ENCODE results near the gene WDR19. TPM values are rescaled to one million over a fixed set of nuclear protein-coding genes. Genes with fewer than 3 reads are reported as not detected.
"Not testable (repeated sequence)": the region's sequence is repeated elsewhere in the genome, so short reads cannot be mapped to it uniquely, and the experiment has no call there.

WDR19 gene
- total RNA-seq, 1 donor from 2014 or later = 33.4 TPM

DNA sequence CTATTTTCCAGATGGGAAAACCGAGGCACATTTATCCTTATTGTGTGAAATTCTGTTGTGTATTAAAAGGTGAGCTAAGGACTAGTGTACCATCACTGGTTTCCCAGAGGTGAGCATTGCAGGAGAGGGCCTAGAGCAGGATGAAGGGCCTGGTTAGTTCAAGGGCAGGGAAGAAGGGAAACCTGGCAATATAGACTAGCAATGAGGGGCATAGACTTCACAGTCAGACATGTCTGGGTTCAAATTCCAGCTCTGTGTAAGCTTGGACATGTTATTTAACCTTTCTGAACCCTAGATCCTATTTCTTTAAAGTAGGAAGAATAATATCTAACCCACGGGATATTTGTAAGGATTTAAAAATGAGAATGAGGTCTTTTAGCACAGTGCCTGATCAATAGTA, 50.8 kb downstream of the WDR19 start:
- no peak for DNase-seq

GRCh38 chr4:39233783-39234182, 51.5 kb downstream of the WDR19 start:
- DNase-seq = no peak

DNA sequence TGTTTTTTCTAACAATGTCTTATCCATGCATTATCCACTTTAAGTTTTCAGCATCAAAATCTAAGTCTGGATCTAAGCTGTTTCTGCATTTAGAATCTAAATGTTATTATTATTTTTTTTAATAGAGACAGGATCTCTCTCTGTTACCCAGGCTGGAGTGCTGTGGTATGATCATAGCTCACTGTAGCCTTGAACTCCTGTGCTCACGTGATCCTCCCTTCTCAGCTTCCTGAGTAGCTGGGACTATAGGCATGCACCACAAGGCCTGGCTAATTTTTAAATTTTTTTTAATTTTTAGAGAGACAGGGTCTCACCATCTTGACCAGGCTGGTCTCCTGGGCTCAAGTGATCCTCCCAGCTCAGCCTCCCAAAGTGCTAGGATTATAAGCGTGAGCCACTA, 52.7 kb downstream of the WDR19 start:
- DNase-seq = no peak

GRCh38 chr4:39235696-39236095, 53.4 kb downstream of the WDR19 start:
- no peak for DNase-seq

DNA sequence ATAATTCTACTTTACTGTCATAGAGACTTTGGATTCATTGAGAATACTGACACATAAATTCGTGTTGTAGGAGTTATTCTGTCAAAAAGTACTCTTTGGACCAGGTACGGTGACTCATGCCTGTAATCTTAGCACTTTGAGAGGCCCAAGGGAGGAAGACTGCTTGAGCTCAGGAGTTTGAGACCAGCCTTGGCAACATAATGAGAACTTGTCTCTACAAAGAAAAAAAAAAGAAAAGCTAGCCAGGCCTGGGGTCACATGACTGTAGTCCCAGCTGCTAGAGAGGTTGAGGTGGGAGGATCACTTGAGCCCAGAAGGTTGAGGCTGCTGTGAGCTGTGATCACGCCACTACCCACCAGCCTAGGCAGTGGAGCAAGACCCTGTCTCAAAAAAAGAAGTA, 54.9 kb downstream of the WDR19 start:
- no peak for DNase-seq

DNA sequence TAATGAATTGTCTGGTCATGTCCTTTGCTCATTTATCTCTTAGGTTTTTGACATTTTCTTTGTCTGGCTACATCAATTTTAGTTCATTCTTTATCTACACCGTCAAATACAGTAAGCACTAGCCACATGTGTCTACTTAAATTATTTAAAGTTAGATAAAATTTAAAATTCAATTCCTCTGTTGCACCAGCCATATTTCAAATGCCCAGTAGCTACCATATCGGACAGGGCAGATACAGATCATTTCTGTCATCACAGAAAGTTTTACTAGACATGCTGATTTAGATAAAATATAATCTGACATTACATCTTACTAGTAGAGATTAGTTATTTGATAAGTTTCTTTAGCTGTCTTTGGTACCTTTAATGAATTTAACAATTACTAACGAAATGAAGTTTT, 61.1 kb downstream of the WDR19 start:
- DNase-seq = no peak

GRCh38 chr4:39255266-39255665, 72.9 kb downstream of the WDR19 start:
- no peak for DNase-seq

DNA sequence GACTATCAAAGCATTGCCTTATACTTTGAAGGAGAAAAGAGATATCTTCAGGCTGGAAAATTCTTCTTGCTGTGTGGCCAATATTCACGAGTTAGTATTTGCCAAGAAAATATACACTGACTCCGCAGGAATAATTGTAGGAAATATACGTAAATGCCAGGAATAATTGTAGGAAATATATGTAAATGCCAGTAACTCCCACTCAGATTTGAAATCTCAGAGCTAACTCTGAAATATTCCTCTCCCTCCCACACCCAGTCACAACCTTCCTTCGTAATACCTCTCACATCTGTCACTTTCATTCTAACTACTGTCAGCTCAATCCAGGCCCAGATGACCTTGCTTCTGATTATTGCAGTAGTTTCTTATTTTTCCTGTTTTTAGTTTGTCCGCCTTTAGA, 73.5 kb downstream of the WDR19 start:
- DNase-seq = no peak

DNA sequence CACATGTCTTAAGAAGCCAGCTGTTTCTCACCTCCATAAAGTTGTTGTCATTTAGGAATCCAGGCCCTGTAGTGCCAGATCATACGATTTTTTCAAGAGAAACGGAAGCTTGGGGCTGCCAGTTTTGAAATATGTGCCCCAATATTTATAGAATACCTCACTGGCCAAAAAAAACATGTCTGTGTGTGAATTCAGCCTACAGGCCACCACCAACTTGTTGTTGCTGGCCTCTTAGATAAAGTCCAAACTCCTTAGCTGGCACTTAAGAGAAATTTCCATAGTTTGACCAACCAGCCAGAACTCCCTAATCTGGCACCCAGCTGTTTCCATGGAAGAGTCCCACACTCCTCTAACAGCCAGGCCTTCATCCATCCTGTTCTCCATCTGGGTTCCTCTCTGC, 74.1 kb downstream of the WDR19 start:
- no peak for DNase-seq

GRCh38 chr4:39259571-39260330, 77.4 kb downstream of the WDR19 start:
- no peak for DNase-seq

DNA sequence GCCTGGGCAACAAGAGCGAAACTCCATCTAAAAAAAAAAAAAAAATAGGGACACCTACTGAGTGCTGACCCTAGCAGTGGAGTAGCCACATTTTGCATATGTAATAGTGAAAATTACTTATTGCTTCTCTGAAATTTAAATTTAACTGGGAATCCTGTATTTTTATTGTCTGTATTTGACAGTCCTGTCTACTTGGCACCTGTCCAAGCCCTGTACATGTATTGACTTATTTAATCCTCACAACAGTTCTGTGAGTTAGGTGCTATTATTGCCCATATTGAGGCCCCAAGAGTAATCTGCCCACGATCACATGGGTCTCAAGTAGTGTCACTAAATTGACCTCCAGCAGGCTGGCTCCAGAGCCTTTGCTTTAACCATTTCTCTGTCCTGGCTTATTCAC, 81.6 kb downstream of the WDR19 start:
- no peak for DNase-seq

- DNase-seq = no peak
These were observed 92.2 kb downstream of the WDR19 start for GRCh38 chr4:39274503-39274902.

DNA sequence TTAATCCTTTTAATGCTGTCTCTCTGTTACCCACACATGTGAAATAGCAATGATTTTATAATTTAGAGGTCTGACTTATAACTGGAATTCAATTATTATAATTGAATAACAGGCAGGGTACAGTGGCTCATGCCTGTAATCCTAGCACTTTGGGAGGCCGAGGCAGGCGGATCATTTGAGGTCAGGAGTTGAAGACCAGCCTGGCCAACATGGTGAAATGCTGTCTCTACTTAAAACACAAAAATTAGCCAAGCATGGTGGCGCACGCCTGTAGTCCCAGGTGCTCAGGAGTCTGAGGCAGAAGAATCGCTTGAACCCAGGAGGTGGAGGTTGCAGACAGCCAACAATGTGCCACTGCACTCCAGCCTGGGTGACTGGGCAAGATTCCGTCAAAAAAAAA, 95.3 kb downstream of the WDR19 start:
- DNase-seq = not testable (repeated sequence)

DNA sequence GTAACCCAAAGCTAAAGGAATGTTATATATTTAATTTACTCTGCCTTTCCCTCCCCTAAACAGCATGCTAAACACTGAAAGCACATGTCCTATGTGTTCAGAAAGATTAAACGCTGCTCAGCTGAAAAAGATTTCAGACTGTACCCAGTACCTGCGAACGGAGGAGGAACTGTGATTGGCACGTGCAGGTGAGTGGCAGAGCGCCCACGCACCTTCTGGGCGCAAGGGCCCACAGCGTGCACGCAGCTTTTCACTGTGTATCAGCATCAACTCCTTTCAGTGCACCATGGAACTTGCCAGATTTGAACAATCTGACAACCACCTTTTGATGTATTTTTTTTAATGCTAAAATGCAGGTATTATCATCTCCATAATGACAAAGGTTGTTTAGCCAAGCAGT, 96.1 kb downstream of the WDR19 start:
- no peak for DNase-seq

- peak; percentile 18 for DNase-seq
These were observed 97.1 kb downstream of the WDR19 start for GRCh38 chr4:39279416-39279815.

- no peak for DNase-seq
These were observed 98.4 kb downstream of the WDR19 start for GRCh38 chr4:39280770-39281169.

GRCh38 chr4:39285111-39285795, 102.9 kb downstream of the WDR19 start:
- no peak for DNase-seq

- DNase-seq = no peak
These were observed 103.5 kb downstream of the WDR19 start for GRCh38 chr4:39285853-39286252.

DNA sequence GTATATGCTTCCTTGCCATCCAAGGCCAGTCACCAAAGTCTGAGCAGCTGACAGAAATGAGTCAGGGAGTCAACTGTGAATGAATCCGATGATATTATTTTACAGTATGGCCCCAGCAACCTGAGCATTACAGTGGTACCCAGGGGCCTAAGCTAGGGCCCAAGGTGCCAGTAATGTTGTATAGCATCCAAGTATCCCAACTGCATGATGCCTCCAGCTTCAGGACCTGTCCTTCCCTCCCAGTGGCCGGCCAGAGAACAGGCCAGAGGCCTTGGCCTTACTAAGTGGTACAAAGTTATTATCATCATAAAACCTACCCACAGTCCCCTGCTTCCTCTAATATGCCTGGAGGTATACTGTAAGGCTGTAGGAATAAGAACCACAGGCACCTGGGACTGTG, 103.9 kb downstream of the WDR19 start:
- DNase-seq = no peak

GRCh38 chr4:39287223-39287622, 104.9 kb downstream of the WDR19 start:
- no peak for DNase-seq

DNA sequence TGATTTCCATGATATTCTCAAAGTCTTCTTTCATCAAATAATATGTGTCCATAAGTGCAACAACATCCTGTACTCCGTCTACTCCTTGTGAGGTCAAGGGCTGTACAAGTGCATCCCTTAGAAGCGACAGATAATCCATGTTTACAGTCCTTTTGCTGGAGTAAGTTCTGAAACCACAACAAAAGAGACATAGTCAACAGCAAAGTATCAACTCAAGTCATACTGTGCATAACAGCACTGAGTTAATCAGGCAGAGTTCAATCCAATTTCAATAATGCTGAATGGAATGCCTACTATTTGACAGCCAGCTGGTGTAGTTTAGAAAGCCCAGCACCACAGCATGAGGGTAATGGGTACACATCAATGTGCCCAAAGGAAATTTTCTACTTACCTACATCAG, 109.4 kb downstream of the WDR19 start:
- no peak for DNase-seq

DNA sequence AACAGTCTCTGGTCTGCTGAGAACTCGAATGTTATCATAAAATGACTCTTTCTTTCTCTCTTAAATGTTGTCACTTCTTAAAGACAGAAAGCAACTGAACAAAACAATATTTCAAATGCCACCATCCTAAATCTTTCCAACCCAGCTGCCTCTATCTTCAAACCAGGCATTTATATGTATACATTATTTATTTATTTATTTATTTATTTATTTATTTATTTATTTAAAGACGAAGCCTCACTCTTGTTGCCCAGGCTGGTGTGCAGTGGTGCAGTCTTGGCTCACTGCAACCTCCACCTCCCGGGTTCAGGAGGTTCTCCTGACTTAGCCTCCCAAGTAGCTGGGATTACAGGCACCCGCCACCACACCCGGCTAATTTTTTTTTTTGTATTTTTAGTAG, 110.1 kb downstream of the WDR19 start:
- not testable (repeated sequence) for DNase-seq

DNA sequence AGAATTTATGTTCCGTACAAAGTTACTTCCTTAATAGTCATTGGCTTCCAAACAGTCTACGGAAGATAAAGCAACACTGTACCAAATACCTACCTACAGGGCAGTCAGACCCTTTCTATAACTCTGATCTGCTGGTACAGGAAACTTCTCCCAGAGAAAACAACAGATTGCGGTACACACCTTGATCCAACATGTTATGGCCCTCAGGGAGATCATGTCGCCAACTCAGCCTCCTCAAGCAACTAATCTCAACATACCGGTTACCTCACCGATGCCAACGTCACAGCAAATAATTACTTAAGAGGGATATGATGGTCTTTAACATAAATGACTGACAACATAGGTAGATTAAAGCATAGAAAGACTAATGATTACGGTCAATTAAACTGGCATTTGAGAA, 113.5 kb downstream of the WDR19 start:
- DNase-seq = no peak

DNA sequence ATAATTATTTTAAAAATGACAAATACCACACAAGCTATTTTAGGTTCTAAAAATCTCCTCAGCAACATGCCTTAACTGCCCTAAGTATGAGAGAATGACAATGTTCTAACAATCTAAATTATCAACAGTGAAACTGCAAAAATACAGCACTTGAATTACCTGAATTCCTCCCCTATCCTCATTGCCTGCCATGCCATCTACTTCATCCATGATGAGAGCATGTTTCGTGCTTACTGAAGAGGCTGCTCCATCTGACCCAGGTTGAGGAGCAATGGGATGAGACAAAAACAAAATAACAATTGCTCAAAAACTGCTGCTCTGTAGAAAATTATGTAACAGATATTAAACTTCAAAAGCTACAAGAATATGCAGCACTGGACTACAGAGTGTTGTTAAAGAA, 120.6 kb downstream of the WDR19 start:
- DNase-seq = no peak
